ENCODE data around the gene GIT2.
"Not testable (repeated sequence)": the region's sequence is repeated elsewhere in the genome, so short reads cannot be mapped to it uniquely, and the experiment has no call there.

GIT2 gene

GRCh38 chr12:109919456-109919855 is 76.7 kb downstream of the GIT2 start:
- DNase-seq (ENCODE audit: low read depth): no peak

- no peak for DNase-seq (ENCODE audit: low read depth)
These were observed 80.1 kb downstream of the GIT2 start for GRCh38 chr12:109916045-109916444.

GRCh38 chr12:109915171-109916040 is 80.8 kb downstream of the GIT2 start:
- no peak for DNase-seq (ENCODE audit: low read depth)

- no peak for DNase-seq (ENCODE audit: low read depth)
These were observed 81.7 kb downstream of the GIT2 start for GRCh38 chr12:109914461-109914860.

GRCh38 chr12:109912855-109913321 is 83.3 kb downstream of the GIT2 start:
- no peak for DNase-seq (ENCODE audit: low read depth)

GRCh38 chr12:109910969-109911348 is 85.2 kb downstream of the GIT2 start:
- DNase-seq (ENCODE audit: low read depth): no peak

GRCh38 chr12:109910254-109910968 is 85.8 kb downstream of the GIT2 start:
- DNase-seq (ENCODE audit: low read depth): no peak

- DNase-seq (ENCODE audit: low read depth): no peak
These were observed 90.9 kb downstream of the GIT2 start for GRCh38 chr12:109905301-109905700.

GRCh38 chr12:109902891-109903418 is 93.2 kb downstream of the GIT2 start:
- DNase-seq (ENCODE audit: low read depth): no peak

- DNase-seq (ENCODE audit: low read depth): no peak
These were observed 95.2 kb downstream of the GIT2 start for GRCh38 chr12:109900752-109901580.

GRCh38 chr12:109899783-109900751 is 96.1 kb downstream of the GIT2 start, which contains the start of gene TCHP:
TCHP (plus strand) TSS chr12:109900274; CDS start chr12:109903027, 2,753 bp downstream.
- peak; percentile 35 for DNase-seq (ENCODE audit: low read depth)

- DNase-seq (ENCODE audit: low read depth): not testable (repeated sequence)
These were observed 96.8 kb downstream of the GIT2 start for GRCh38 chr12:109899345-109899744.

GRCh38 chr12:109897029-109897428 is 99.1 kb downstream of the GIT2 start:
- DNase-seq (ENCODE audit: low read depth): no peak

- no peak for DNase-seq (ENCODE audit: low read depth)
These were observed 100.0 kb downstream of the GIT2 start for GRCh38 chr12:109896188-109896587.

- no peak for DNase-seq (ENCODE audit: low read depth)
These were observed 101.2 kb downstream of the GIT2 start for GRCh38 chr12:109894939-109895338.

GRCh38 chr12:109893261-109893995 is 102.7 kb downstream of the GIT2 start:
- DNase-seq (ENCODE audit: low read depth): no peak

- DNase-seq (ENCODE audit: low read depth): no peak
These were observed 103.4 kb downstream of the GIT2 start for GRCh38 chr12:109892748-109893147.

- DNase-seq (ENCODE audit: low read depth): no peak
These were observed 103.9 kb downstream of the GIT2 start for GRCh38 chr12:109892165-109892715.

- DNase-seq (ENCODE audit: low read depth): not testable (repeated sequence)
These were observed 104.4 kb downstream of the GIT2 start for GRCh38 chr12:109891731-109892130.
